Suprapubic skin (tissue), 4 donors: ENCODE measurements around the gene UBR3. TPM values are rescaled to one million over a fixed set of nuclear protein-coding genes. Genes with fewer than 3 reads are reported as not detected.
"Not testable (repeated sequence)": the region's sequence is repeated elsewhere in the genome, so short reads cannot be mapped to it uniquely, and the experiment has no call there.

ENCODE experiments used
- DNase-seq, 2 donors: peaks; one replicate each; pipeline ENCODE4 v3.0.0-alpha.2; 2019; ENCODE audit warnings: low spot score in 2 of 2
- H3K27ac ChIP-seq: fragments of 200-600 bp; sonication (generic); one replicate; pipeline ENCODE4 v1.5.1; 2019
- H3K27me3 ChIP-seq: fragments of 200-600 bp; sonication (generic); one replicate; pipeline ENCODE4 v1.5.1; 2019
- H3K36me3 ChIP-seq: fragments of 200-600 bp; sonication (generic); one replicate; pipeline ENCODE4 v1.5.1; 2019
- H3K4me1 ChIP-seq: fragments of 200-600 bp; sonication (generic); one replicate; pipeline ENCODE4 v1.5.1; 2019
- H3K4me3 ChIP-seq: fragments of 200-600 bp; sonication (generic); one replicate; pipeline ENCODE4 v1.5.1; 2019; ENCODE audit warnings: mild to moderate bottlenecking
- H3K9me3 ChIP-seq: fragments of 200-600 bp; sonication (generic); one replicate; pipeline ENCODE4 v1.5.1; 2019
- EP300 ChIP-seq: sonication (generic); formaldehyde crosslinking; IDR thresholded peaks from one replicate; pipeline ENCODE4 v1.6.1; 2017; ENCODE audit warnings: antibody characterized with exemption
- POLR2A ChIP-seq, 2 donors: fragments of 450-650 bp; IDR thresholded peaks; one replicate each; pipeline ENCODE4 v1.6.1; 2017; ENCODE audit warnings: antibody characterized with exemption in 2 of 2, mild to moderate bottlenecking in 2 of 2, moderate library complexity in 2 of 2
- POLR2AphosphoS5 ChIP-seq, 3 donors: sonication (generic); formaldehyde crosslinking; IDR thresholded peaks; one replicate each; pipeline ENCODE4 v1.6.1; 2017; ENCODE audit warnings: antibody characterized with exemption in 3 of 3
- WGBS: methylation state at CpG from one replicate; pipeline ENCODE4 v1.1.5; 2018; 5-methylcytosine and 5-hydroxymethylcytosine counted together
- total RNA-seq, 4 donors: library from RNA; depleted of rRNA; stranded (reverse); fragments of >200 nt; gene quantifications; one replicate each; pipeline ENCODE4 v1.1.0, GENCODE V29; 2016
- TF ChIP-seq, protein P1 (sequence below), 2 donors: fragments of 200-600 bp in 1 of 2; fragments of 450-650 bp in 1 of 2; sonication (generic) in 1 of 2; IDR thresholded peaks; one replicate each; pipeline ENCODE4 v1.5.1; 2016 to 2019; ENCODE audit warnings: antibody characterized with exemption in 2 of 2, mild to moderate bottlenecking in 1 of 2, moderate library complexity in 1 of 2

UBR3 gene
- total RNA-seq, 4 donors from 2014 or later, result 41.9 to 140 (median 60.4) TPM

DNA sequence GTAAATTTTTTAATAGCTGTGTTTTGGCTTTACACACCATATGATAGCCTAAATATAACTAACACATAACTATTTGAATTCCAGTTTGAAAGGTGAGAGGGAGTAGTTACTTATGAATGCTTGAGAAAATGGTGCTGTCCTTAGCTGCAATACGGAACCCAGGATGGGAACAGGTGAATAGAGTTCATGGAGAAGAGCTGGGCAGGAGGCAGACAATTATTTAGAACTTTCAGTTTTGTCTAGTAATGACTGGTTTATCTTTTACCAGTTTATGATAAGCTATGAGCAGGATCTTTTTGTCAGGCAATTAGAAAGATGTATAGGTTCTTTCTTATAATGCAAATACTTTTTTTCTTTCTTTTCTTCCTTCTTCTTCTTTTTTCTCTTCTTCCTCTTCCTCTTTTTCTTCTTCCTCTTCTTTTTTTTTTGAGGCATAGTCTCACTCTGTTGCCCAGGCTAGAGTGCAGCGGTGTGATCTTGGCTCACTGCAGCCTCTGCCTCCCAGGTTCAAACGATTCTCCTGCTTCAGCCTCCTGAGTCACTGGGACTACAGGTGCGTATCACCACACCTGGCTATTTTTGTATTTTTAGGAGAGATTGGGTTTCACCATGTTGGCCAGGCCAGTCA lies 25.9 kb downstream of the UBR3 start:
- Histone ChIP-seq H3K4me1 (no peaks in the 10 kb centered on the region), H3K27me3 (no peaks in the 10 kb centered on the region), H3K4me3 (no peak overlapping the region), H3K36me3 (no peaks in the 10 kb centered on the region), H3K9me3 (no peaks in the 10 kb centered on the region), H3K27ac (no peak overlapping the region)
- WGBS, result 92% methylated on average over 4 of the region's 4 CpGs
- no peak for TF ChIP-seq POLR2AphosphoS5 (IDR thresholded peaks at IDR 0.05)
- TF ChIP-seq EP300, result no peak
- TF ChIP-seq, protein P1, sequence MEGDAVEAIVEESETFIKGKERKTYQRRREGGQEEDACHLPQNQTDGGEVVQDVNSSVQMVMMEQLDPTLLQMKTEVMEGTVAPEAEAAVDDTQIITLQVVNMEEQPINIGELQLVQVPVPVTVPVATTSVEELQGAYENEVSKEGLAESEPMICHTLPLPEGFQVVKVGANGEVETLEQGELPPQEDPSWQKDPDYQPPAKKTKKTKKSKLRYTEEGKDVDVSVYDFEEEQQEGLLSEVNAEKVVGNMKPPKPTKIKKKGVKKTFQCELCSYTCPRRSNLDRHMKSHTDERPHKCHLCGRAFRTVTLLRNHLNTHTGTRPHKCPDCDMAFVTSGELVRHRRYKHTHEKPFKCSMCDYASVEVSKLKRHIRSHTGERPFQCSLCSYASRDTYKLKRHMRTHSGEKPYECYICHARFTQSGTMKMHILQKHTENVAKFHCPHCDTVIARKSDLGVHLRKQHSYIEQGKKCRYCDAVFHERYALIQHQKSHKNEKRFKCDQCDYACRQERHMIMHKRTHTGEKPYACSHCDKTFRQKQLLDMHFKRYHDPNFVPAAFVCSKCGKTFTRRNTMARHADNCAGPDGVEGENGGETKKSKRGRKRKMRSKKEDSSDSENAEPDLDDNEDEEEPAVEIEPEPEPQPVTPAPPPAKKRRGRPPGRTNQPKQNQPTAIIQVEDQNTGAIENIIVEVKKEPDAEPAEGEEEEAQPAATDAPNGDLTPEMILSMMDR (IDR thresholded peaks at IDR 0.05), result no peak
- TF ChIP-seq POLR2A (IDR thresholded peaks at IDR 0.05), result no peak
- DNase-seq, result no peak

DNA sequence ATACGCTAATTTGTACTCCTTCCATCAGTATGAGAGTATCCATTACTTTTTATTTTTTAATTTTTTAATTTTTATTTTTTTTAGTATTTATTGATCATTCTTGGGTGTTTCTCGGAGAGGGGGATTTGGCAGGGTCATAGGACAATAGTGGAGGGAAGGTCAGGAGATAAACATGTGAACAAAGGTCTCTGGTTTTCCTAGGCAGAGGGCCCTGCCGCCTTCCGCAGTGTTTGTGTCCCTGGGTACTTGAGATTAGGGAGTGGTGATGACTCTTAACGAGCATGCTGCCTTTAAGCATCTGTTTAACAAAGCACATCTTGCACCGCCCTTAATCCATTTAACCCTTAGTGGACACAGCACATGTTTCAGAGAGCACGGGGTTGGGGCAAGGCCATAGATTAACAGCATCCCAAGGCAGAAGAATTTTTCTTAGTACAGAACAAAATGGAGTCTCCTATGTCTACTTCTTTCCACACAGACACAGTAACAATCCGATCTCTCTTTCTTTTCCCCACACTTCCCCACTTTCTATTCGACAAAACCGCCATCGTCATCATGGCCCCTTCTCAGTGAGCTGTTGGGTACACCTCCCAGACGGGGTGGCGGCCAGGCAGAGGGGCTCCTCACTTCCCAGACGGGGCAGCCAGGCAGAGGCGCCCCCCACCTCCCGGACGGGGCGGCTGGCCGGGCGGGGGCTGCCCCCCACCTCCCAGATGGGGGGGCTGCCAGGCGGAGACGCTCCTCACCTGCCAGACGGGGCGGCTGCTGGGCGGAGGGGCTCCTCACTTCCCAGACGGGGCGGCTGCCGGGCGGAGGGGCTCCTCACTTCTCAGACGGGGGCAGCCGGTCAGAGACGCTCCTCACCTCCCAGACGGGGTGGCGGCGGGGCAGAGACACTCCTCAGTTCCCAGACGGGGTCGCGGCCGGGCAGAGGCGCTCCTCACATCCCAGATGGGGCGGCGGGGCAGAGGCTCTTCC lies 28.3 kb downstream of the UBR3 start:
- H3K4me1 ChIP-seq, DNase-seq, H3K27me3 ChIP-seq, H3K4me3 ChIP-seq, H3K9me3 ChIP-seq, H3K27ac ChIP-seq, H3K36me3 ChIP-seq: not testable (repeated sequence)
- WGBS, result 95% methylated on average over 42 of the region's 42 CpGs

DNA sequence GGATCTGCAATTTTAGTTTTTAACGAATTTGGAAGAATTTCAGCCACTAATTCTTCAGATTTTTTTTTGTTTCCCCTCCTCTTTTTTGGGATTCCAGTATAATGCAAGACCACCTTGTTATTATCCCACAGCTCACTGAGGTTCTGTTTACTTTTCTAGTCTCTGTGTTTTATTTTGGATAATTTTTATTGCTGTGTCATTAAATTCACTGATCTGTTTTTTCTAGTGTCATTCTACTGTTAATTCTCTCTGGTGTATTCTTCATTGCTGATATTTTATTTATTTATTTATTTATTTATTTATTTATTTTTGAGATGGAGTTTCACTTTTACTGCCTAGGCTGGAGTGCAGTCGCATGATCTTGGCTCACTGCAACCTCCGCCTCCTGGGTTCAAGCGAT lies 32.2 kb downstream of the UBR3 start:
- H3K27me3 ChIP-seq, result no peaks in the 10 kb centered on the region
- no peak for DNase-seq
- no peak overlapping the region for H3K4me3 ChIP-seq
- H3K9me3 ChIP-seq, result no peaks in the 10 kb centered on the region
- H3K36me3 ChIP-seq, result no peaks in the 10 kb centered on the region
- WGBS, result 96% methylated on average over 4 of the region's 4 CpGs
- TF ChIP-seq EP300 (no peak), POLR2A (IDR thresholded peaks at IDR 0.05) (no peak), POLR2AphosphoS5 (IDR thresholded peaks at IDR 0.05) (no peak)
- TF ChIP-seq, protein P1 (IDR thresholded peaks at IDR 0.05), result no peak
- no peak overlapping the region for H3K27ac ChIP-seq
- H3K4me1 ChIP-seq, result peaks cover 4% of the 10 kb centered on the region

DNA sequence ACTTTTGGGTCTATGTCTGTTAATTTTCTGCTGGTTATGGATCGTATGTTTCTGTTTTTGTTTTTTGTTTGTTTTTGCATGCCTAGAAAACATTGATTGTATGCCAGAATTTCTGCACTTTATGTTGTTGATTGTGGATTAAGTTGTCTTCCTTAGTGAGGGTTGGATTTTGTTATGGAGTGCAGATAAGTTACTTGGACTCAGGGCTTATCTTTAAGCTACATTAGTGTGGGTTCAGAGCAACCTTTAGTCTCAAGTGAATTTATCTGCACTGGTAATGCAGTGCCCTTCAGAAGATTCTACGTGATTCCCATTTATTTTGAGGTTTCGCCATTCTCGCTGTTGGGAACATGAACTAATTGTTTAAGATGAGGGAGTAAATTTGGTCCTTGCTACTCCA lies 32.9 kb downstream of the UBR3 start:
- no peak for DNase-seq
- Histone ChIP-seq H3K27me3 (no peaks in the 10 kb centered on the region), H3K4me1 (peaks cover 4% of the 10 kb centered on the region), H3K4me3 (no peak overlapping the region), H3K36me3 (no peaks in the 10 kb centered on the region), H3K27ac (no peak overlapping the region), H3K9me3 (no peaks in the 10 kb centered on the region)
- WGBS, result 94% methylated on average over 4 of the region's 4 CpGs
- TF ChIP-seq EP300 (no peak), POLR2A (IDR thresholded peaks at IDR 0.05) (no peak), POLR2AphosphoS5 (IDR thresholded peaks at IDR 0.05) (no peak)
- TF ChIP-seq, protein P1 (IDR thresholded peaks at IDR 0.05), result no peak

DNA sequence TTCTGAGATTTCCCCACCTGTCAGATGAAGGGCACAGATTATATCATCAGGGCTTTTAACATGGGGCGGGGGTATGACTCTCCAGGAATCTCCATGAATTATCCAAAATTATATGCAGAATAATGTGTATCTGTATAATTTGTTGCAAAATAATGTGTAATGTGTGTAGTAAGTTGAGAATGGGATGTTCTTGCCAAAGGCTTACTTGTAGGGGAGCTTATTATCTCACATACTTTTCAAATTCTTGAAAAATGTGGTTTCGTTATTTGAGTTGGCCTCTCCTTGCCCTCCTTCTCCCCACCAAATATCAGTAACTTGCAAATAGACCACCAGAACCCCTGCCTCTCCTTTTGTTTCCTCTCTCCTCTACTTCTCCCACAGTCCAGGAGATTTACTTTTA lies 35.6 kb downstream of the UBR3 start:
- 91% methylated on average over 2 of the region's 2 CpGs for WGBS
- no peak for DNase-seq
- Histone ChIP-seq H3K9me3 (no peaks in the 10 kb centered on the region), H3K4me1 (peaks cover 4% of the 10 kb centered on the region), H3K27me3 (no peaks in the 10 kb centered on the region), H3K27ac (no peak overlapping the region), H3K36me3 (no peaks in the 10 kb centered on the region), H3K4me3 (no peak overlapping the region)
- TF ChIP-seq POLR2AphosphoS5 (IDR thresholded peaks at IDR 0.05) (no peak), EP300 (no peak), POLR2A (IDR thresholded peaks at IDR 0.05) (no peak)
- TF ChIP-seq, protein P1 (IDR thresholded peaks at IDR 0.05), result no peak
